Stomach (tissue), 9 donors: ENCODE results near the gene KSR2. TPM values are rescaled to one million over a fixed set of nuclear protein-coding genes. Genes with fewer than 3 reads are reported as not detected.

Experiments
- DNase-seq, 2 donors: peaks; one replicate each; pipeline versions ENCODE4 v3.0.0 to v3.0.0-alpha.2; 2013 to 2019
- H3K27ac ChIP-seq, 5 donors: fragments of 200-600 bp in 4 of 5; sonication (generic) in 4 of 5; one replicate each; pipeline ENCODE4 v1.5.1; 2013 to 2019; ENCODE audit warnings: mild to moderate bottlenecking in 1 of 5, moderate library complexity in 1 of 5
- H3K27me3 ChIP-seq, 3 donors: fragments of 200-600 bp; sonication (generic); one replicate each; pipeline ENCODE4 v1.5.1; 2017 to 2019; ENCODE audit warnings: mixed run types in 1 of 3
- H3K36me3 ChIP-seq, 4 donors: fragments of 200-600 bp; sonication (generic); 1 replicate in 3 of 4; 2 replicates in 1 of 4; pipeline ENCODE4 v1.5.1; 2016 to 2019
- H3K4me1 ChIP-seq, 4 donors: fragments of 200-600 bp; sonication (generic); one replicate each; pipeline ENCODE4 v1.5.1; 2016 to 2019
- H3K4me3 ChIP-seq, 4 donors: fragments of 200-600 bp; sonication (generic) in 3 of 4; one replicate each; pipeline ENCODE4 v1.5.1; 2016 to 2019; ENCODE audit warnings: mild to moderate bottlenecking in 1 of 4
- H3K9me3 ChIP-seq, 4 donors: fragments of 200-600 bp; sonication (generic); one replicate each; pipeline ENCODE4 v1.5.1; 2016 to 2019
- CTCF ChIP-seq, 7 experiments: fragments of 450-650 bp in 4 of 7; fragments of 200-600 bp in 3 of 7; sonication (generic) in 3 of 7; IDR thresholded peaks; one replicate each; pipeline ENCODE4 v1.5.1; 2016 to 2019; ENCODE audit warnings: antibody characterized with exemption in 7 of 7, control low read depth in 2 of 7, mild to moderate bottlenecking in 1 of 7
- EP300 ChIP-seq: sonication (generic); formaldehyde crosslinking; IDR thresholded peaks from one replicate; pipeline ENCODE4 v1.6.1; 2017; ENCODE audit warnings: antibody characterized with exemption
- POLR2A ChIP-seq, 4 donors: fragments of 450-650 bp; IDR thresholded peaks; one replicate each; pipeline ENCODE4 v1.6.1; 2016; ENCODE audit warnings: antibody characterized with exemption in 4 of 4, control low read depth in 2 of 4, mild to moderate bottlenecking in 1 of 4, moderate library complexity in 1 of 4
- POLR2AphosphoS5 ChIP-seq, 3 donors: sonication (generic); formaldehyde crosslinking; IDR thresholded peaks; one replicate each; pipeline ENCODE4 v1.6.1; 2016; ENCODE audit warnings: antibody characterized with exemption in 3 of 3
- WGBS, 5 donors: extraction: QIAGEN DNeasy Blood & Tissue Kit in 3 of 5; methylation state at CpG; one replicate each; pipeline versions ENCODE4 v1.1.5 to v1.1.7; 2013 to 2018; 5-methylcytosine and 5-hydroxymethylcytosine counted together
- intact Hi-C: fragments of 100-400 bp; cut with DNase I; formaldehyde crosslinking; loops from one replicate; pipeline ENCODE4 v1.15.1; 2023; ENCODE audit warnings: low total_unique reads
- polyA plus RNA-seq, 3 donors: library from polyadenylated mRNA; stranded (reverse); fragments of 200-250 nt; gene quantifications; one replicate each; pipeline ENCODE4 v1.2.3, GENCODE V29; 2013
- total RNA-seq, 5 donors: library from RNA; depleted of rRNA; stranded (reverse); fragments of >200 nt; gene quantifications; one replicate each; pipeline versions ENCODE4 v1.1.0 to v1.2.3, GENCODE V29; 2014 to 2016
- donor health status: healthy with polysubstance abuse.
- donor health status: Bipolar disorder and iron deficiency.
- donor health status: healthy.

Gene KSR2
- total and polyA plus RNA-seq, 8 donors: 0.03 to 1.4 (median 0.26) TPM; not detected in 2

GRCh38 chr12:117563706-117564105 is 405.1 kb downstream of the KSR2 start:
- no peak overlapping the region for H3K4me3 ChIP-seq
- TF ChIP-seq CTCF (IDR thresholded peaks at IDR 0.05) (no peak), EP300 (no peak), POLR2A (IDR thresholded peaks at IDR 0.05) (no peak), POLR2AphosphoS5 (IDR thresholded peaks at IDR 0.05) (no peak)
- no peak for DNase-seq

GRCh38 chr12:117563007-117563406 is 405.8 kb downstream of the KSR2 start:
- intact Hi-C loops: no loop called here
- TF ChIP-seq CTCF (IDR thresholded peaks at IDR 0.05) (no peak), POLR2A (IDR thresholded peaks at IDR 0.05) (no peak), POLR2AphosphoS5 (IDR thresholded peaks at IDR 0.05) (no peak)
- Histone ChIP-seq H3K4me1 (no peaks in the 10 kb centered on the region), H3K27ac (no peak overlapping the region), H3K27me3 (no peaks in the 10 kb centered on the region), H3K4me3 (no peak overlapping the region), H3K9me3 (no peaks in the 10 kb centered on the region), H3K36me3 (no peaks in the 10 kb centered on the region)
- no peak for DNase-seq
- 53 to 60% (median 56%) methylated on average over 5 of the region's 5 CpGs for WGBS, 5 donors

More at GRCh38 chr12:117563706-117564105, 405.1 kb downstream of the KSR2 start:
- Histone ChIP-seq H3K27me3 (no peaks in the 10 kb centered on the region), H3K27ac (no peak overlapping the region), H3K4me1 (no peaks in the 10 kb centered on the region), H3K9me3 (no peaks in the 10 kb centered on the region), H3K36me3 (no peaks in the 10 kb centered on the region)
- intact Hi-C loops: no loop called here
- 60 to 76% (median 66%) methylated on average over 2 of the region's 2 CpGs for WGBS, 5 donors

GRCh38 chr12:117561990-117562389 is 406.8 kb downstream of the KSR2 start:
- TF ChIP-seq POLR2A (IDR thresholded peaks at IDR 0.05): no peak
- no peak for TF ChIP-seq CTCF (IDR thresholded peaks at IDR 0.05)
- no peak for TF ChIP-seq EP300
- no peak overlapping the region for H3K4me3 ChIP-seq
- intact Hi-C loops: no loop called here
- H3K27ac ChIP-seq: no peak overlapping the region
- no peaks in the 10 kb centered on the region for H3K4me1 ChIP-seq
- H3K36me3 ChIP-seq: no peaks in the 10 kb centered on the region
- WGBS, 5 donors: 27 to 67% (median 54%) methylated on average over 2 of the region's 2 CpGs
- no peak for DNase-seq
- H3K27me3 ChIP-seq: no peaks in the 10 kb centered on the region
- H3K9me3 ChIP-seq: no peaks in the 10 kb centered on the region

GRCh38 chr12:117559978-117560377 is 408.8 kb downstream of the KSR2 start:
- no peak overlapping the region for H3K27ac ChIP-seq
- H3K36me3 ChIP-seq: no peaks in the 10 kb centered on the region
- H3K4me3 ChIP-seq: no peak overlapping the region
- no peak for DNase-seq
- intact Hi-C loops: no loop called here
- TF ChIP-seq POLR2AphosphoS5 (IDR thresholded peaks at IDR 0.05): no peak
- no peak for TF ChIP-seq CTCF (IDR thresholded peaks at IDR 0.05)
- no peak for TF ChIP-seq EP300
- TF ChIP-seq POLR2A (IDR thresholded peaks at IDR 0.05): no peak
- no peaks in the 10 kb centered on the region for H3K27me3 ChIP-seq
- H3K9me3 ChIP-seq: no peaks in the 10 kb centered on the region
- no peaks in the 10 kb centered on the region for H3K4me1 ChIP-seq
